HG02973 (cell line): Measurements from ENCODE around the gene RBP3.

Experiments
- ATAC-seq: cut with Tn5 transposase; IDR thresholded peaks from one replicate; pipeline ENCODE4 v1.9.1; 2021; ENCODE audit warnings: moderate library complexity; ENCODE audit not compliant: unreplicated experiment

RBP3 gene

GRCh38 chr10:47356708-47357107 is 8.5 kb downstream of the RBP3 start:
- ATAC-seq, result no peak

- ATAC-seq, result no peak
Observed at GRCh38 chr10:47357131-47357582, 9.0 kb downstream of the RBP3 start.

- no peak for ATAC-seq
Observed at GRCh38 chr10:47357911-47358310, 9.7 kb downstream of the RBP3 start.

GRCh38 chr10:47358457-47358856 is 10.3 kb downstream of the RBP3 start:
- no peak for ATAC-seq

- ATAC-seq, result no peak
Observed at GRCh38 chr10:47359101-47359500, 10.9 kb downstream of the RBP3 start.

GRCh38 chr10:47359626-47360418 is 11.7 kb downstream of the RBP3 start:
- no peak for ATAC-seq

GRCh38 chr10:47360419-47361040 is 12.4 kb downstream of the RBP3 start:
- no peak for ATAC-seq

- ATAC-seq, result no peak
Observed at GRCh38 chr10:47361293-47361692, 13.1 kb downstream of the RBP3 start.

GRCh38 chr10:47362199-47362598 is 14.0 kb downstream of the RBP3 start:
- ATAC-seq, result no peak

- no peak for ATAC-seq
Observed at GRCh38 chr10:47363781-47364180, 15.6 kb downstream of the RBP3 start.

GRCh38 chr10:47364366-47364765 is 16.2 kb downstream of the RBP3 start:
- no peak for ATAC-seq

GRCh38 chr10:47364911-47365310 is 16.7 kb downstream of the RBP3 start:
- ATAC-seq, result no peak

GRCh38 chr10:47365431-47366180 is 17.4 kb downstream of the RBP3 start:
- ATAC-seq, result no peak

GRCh38 chr10:47366181-47366631 is 18.0 kb downstream of the RBP3 start:
- ATAC-seq, result no peak

GRCh38 chr10:47366731-47367460 is 18.7 kb downstream of the RBP3 start:
- no peak for ATAC-seq

GRCh38 chr10:47367646-47368045 is 19.5 kb downstream of the RBP3 start:
- no peak for ATAC-seq

GRCh38 chr10:47368431-47369180 is 20.4 kb downstream of the RBP3 start:
- ATAC-seq, result no peak

- ATAC-seq, result no peak
Observed at GRCh38 chr10:47369251-47369894, 21.2 kb downstream of the RBP3 start.

GRCh38 chr10:47370015-47370767 is 22.0 kb downstream of the RBP3 start:
- no peak for ATAC-seq
